Amniotic stem cell (primary cell): Measurements from ENCODE around the gene SPRYD4.

Experiments
- DNase-seq: peaks from one replicate; lab custom pipeline; 2025; lab: John Stamatoyannopoulos, UW

The SPRYD4 gene

GRCh38 chr12:56521209-56521589 is 52.8 kb downstream of the SPRYD4 start:
- no peak for DNase-seq

- peak; percentile 92 for DNase-seq
Measured at GRCh38 chr12:56521590-56522371, 53.4 kb downstream of the SPRYD4 start, which contains the start of gene RBMS2. Gene RBMS2 (plus strand): TSS chr12:56521820. CDS start chr12:56522024, 204 bp downstream.

GRCh38 chr12:56522411-56523193 is 54.2 kb downstream of the SPRYD4 start:
- no peak for DNase-seq

GRCh38 chr12:56528846-56529245 is 60.5 kb downstream of the SPRYD4 start:
- no peak for DNase-seq
